ENCODE results near the gene SYT8. TPM values are rescaled to one million over a fixed set of nuclear protein-coding genes. Genes with fewer than 3 reads are reported as not detected.
"Not testable (repeated sequence)": the region's sequence is repeated elsewhere in the genome, so short reads cannot be mapped to it uniquely, and the experiment has no call there.

SYT8 gene
- total RNA-seq, 1 donor = not detected

DNA sequence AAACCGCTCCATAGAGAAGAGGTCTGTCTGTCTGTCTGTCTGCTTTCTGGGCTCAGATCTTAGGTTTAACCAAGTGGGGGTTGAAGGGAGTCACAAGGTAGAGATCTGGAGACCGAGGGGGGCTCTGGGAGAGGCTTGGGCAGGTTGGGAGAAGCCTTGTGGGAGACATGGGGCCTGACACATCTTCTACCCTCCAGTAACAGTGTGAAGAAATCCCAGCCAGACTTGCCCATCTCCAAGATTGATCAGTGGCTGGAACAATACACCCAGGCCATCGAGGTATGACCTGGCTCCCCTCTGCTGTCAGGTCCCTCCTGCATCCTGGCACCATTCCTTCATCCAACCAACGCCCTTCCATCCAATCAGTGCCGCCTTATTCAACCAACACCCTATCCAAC is 49.5 kb downstream of the SYT8 start:
- TF ChIP-seq, protein P1, sequence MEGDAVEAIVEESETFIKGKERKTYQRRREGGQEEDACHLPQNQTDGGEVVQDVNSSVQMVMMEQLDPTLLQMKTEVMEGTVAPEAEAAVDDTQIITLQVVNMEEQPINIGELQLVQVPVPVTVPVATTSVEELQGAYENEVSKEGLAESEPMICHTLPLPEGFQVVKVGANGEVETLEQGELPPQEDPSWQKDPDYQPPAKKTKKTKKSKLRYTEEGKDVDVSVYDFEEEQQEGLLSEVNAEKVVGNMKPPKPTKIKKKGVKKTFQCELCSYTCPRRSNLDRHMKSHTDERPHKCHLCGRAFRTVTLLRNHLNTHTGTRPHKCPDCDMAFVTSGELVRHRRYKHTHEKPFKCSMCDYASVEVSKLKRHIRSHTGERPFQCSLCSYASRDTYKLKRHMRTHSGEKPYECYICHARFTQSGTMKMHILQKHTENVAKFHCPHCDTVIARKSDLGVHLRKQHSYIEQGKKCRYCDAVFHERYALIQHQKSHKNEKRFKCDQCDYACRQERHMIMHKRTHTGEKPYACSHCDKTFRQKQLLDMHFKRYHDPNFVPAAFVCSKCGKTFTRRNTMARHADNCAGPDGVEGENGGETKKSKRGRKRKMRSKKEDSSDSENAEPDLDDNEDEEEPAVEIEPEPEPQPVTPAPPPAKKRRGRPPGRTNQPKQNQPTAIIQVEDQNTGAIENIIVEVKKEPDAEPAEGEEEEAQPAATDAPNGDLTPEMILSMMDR (IDR thresholded peaks at IDR 0.05; ENCODE audit: insufficient read depth, low read depth, low read length) = no peak
- H3K4me3 ChIP-seq (ENCODE audit: low read depth, low read length) = no peak overlapping the region
- DNase-seq (ENCODE audit: low read depth) = no peak

DNA sequence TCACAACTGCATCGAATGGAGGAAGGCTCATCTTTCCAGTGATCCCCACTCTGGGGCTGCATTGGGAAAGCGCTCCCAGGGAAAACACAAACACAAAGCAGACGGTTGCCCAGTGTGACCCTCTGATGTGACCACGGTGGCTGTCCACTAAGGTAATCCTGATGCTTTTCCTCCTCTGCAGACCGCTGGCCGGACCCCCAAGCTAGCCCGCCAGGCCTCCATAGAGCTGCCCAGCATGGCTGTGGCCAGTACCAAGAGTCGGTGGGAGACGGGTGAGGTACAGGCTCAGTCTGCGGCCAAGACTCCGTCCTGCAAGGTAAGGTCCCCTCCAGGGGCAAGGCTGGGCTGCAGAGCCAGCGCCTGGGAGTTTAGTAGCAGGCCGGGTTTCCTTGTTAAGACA is 51.8 kb downstream of the SYT8 start:
- not testable (repeated sequence) for H3K4me3 ChIP-seq (ENCODE audit: low read depth, low read length); DNase-seq (ENCODE audit: low read depth)

Small RNAs within 50 kb of the gene (small RNA-seq; reads per million reads assigned to genes)
- gene AC051649.1 (not detected), gene MIR4298 (not detected)

Other genes starting within 250 kb of the SYT8 start
- not detected in 2 replicates for gene KRTAP5-1, start 249.7 kb upstream of the SYT8 start, total RNA-seq
- not detected in 2 replicates for gene KRTAP5-2, start 236.7 kb upstream of the SYT8 start, total RNA-seq
- gene KRTAP5-3, start 226.5 kb upstream of the SYT8 start, total RNA-seq = not detected in 2 replicates
- gene KRTAP5-4, start 212.9 kb upstream of the SYT8 start, total RNA-seq = not detected in 2 replicates
- not detected in 2 replicates for gene KRTAP5-5, start 205.2 kb upstream of the SYT8 start, total RNA-seq
- not detected in 2 replicates for gene KRTAP5-6, start 137.8 kb upstream of the SYT8 start, total RNA-seq
- 0.32 and 0.43 TPM in 2 replicates for gene IFITM10, start 84.4 kb upstream of the SYT8 start, total RNA-seq
- gene CTSD, start 71.1 kb upstream of the SYT8 start, total RNA-seq = 63.9 and 84.1 TPM in 2 replicates
- not detected in 2 replicates for gene TNNI2, start 4.0 kb downstream of the SYT8 start, total RNA-seq
- gene LSP1, start 18.1 kb downstream of the SYT8 start, total RNA-seq = 0.32 TPM in 1 of 2 replicates, not detected in the other
- not detected in 2 replicates for gene PRR33, start 56.9 kb downstream of the SYT8 start, total RNA-seq
- gene TNNT3, start 84.7 kb downstream of the SYT8 start, total RNA-seq = not detected in 2 replicates
- gene MRPL23, start 112.3 kb downstream of the SYT8 start, total RNA-seq = 107 and 143 TPM in 2 replicates
- 72.5 and 161 TPM in 2 replicates for gene H19, start 162.9 kb downstream of the SYT8 start, total RNA-seq